ENCODE measurements around the gene OR6Y1. TPM values are rescaled to one million over a fixed set of nuclear protein-coding genes. Genes with fewer than 3 reads are reported as not detected.

Gene OR6Y1
- polyA plus RNA-seq (2013, experiment 1 of 2) = not detected
- polyA plus RNA-seq (2013, experiment 2 of 2) = not detected

- H3K4me3 ChIP-seq (ENCODE audit: low read length) = no peak within 1 kb of the TSS
- H3K27me3 ChIP-seq (ENCODE audit: insufficient read depth, low read length) = no peaks in the 10 kb centered on the region
- no peaks in the 10 kb centered on the region for H3K9me3 ChIP-seq (ENCODE audit: insufficient read depth, low read depth, low read length)
- WGBS = 100% methylated on average over 1 of the region's 3 CpGs
- no peaks in the 10 kb centered on the region for H3K36me3 ChIP-seq (ENCODE audit: insufficient read depth, low read length)
- no peak within 1 kb of the TSS for H3K9ac ChIP-seq (ENCODE audit: low read depth, low read length)
- H3K4me1 ChIP-seq (ENCODE audit: insufficient read depth, low read length) = no peaks in the 10 kb centered on the region
- H3K27ac ChIP-seq (ENCODE audit: low read depth, low read length) = no peak within 1 kb of the TSS
Observed at GRCh38 chr1:158554352-158554751, at the start of gene OR6Y1. Gene OR6Y1 (minus strand): TSS chr1:158554405. CDS start chr1:158548105, 6,300 bp downstream.

- Histone ChIP-seq H3K27ac (ENCODE audit: low read depth, low read length) (no peak overlapping the region), H3K4me3 (ENCODE audit: low read length) (no peak overlapping the region), H3K9me3 (ENCODE audit: insufficient read depth, low read depth, low read length) (peaks cover 4% of the 10 kb centered on the region; the same call in 1 of the 2 replicates), H3K36me3 (ENCODE audit: insufficient read depth, low read length) (no peaks in the 10 kb centered on the region), H3K9ac (ENCODE audit: low read depth, low read length) (no peak overlapping the region), H3K27me3 (ENCODE audit: insufficient read depth, low read length) (no peaks in the 10 kb centered on the region), H3K4me1 (ENCODE audit: insufficient read depth, low read length) (no peaks in the 10 kb centered on the region)
- no CpG with 5 or more reads among the region's 2 CpGs for WGBS
Observed at GRCh38 chr1:158600735-158601134, 46.5 kb upstream of the OR6Y1 start.

- 98% methylated on average over 1 of the region's 1 CpG for whole genome bisulfite sequencing
- Histone ChIP-seq H3K4me3 (ENCODE audit: low read length) (no peak overlapping the region), H3K27me3 (ENCODE audit: insufficient read depth, low read length) (no peaks in the 10 kb centered on the region), H3K9me3 (ENCODE audit: insufficient read depth, low read depth, low read length) (peaks cover 24% of the 10 kb centered on the region), H3K4me1 (ENCODE audit: insufficient read depth, low read length) (no peaks in the 10 kb centered on the region), H3K9ac (ENCODE audit: low read depth, low read length) (no peak overlapping the region), H3K27ac (ENCODE audit: low read depth, low read length) (no peak overlapping the region), H3K36me3 (ENCODE audit: insufficient read depth, low read length) (no peaks in the 10 kb centered on the region)
Observed at GRCh38 chr1:158586942-158587341, 32.7 kb upstream of the OR6Y1 start.

- no peaks in the 10 kb centered on the region for H3K4me1 ChIP-seq (ENCODE audit: insufficient read depth, low read length)
- H3K27ac ChIP-seq (ENCODE audit: low read depth, low read length) = no peak overlapping the region
- WGBS = 85% methylated on average over 1 of the region's 4 CpGs
- H3K27me3 ChIP-seq (ENCODE audit: insufficient read depth, low read length) = no peaks in the 10 kb centered on the region
- H3K9me3 ChIP-seq (ENCODE audit: insufficient read depth, low read depth, low read length) = peaks cover 24% of the 10 kb centered on the region
- no peak overlapping the region for H3K4me3 ChIP-seq (ENCODE audit: low read length)
- no peaks in the 10 kb centered on the region for H3K36me3 ChIP-seq (ENCODE audit: insufficient read depth, low read length)
- H3K9ac ChIP-seq (ENCODE audit: low read depth, low read length) = no peak overlapping the region
Observed at GRCh38 chr1:158583962-158584361, 29.8 kb upstream of the OR6Y1 start.

GRCh38 chr1:158579733-158580132 lies 25.5 kb upstream of the OR6Y1 start, which contains the start of gene OR10X1:
Gene OR10X1 (minus strand): TSS chr1:158579899. CDS start chr1:158579899, 0 bp downstream.
- Histone ChIP-seq H3K27me3 (ENCODE audit: insufficient read depth, low read length) (no peaks in the 10 kb centered on the region), H3K4me1 (ENCODE audit: insufficient read depth, low read length) (no peaks in the 10 kb centered on the region), H3K4me3 (ENCODE audit: low read length) (no peak within 1 kb of the TSS), H3K27ac (ENCODE audit: low read depth, low read length) (no peak within 1 kb of the TSS), H3K9me3 (ENCODE audit: insufficient read depth, low read depth, low read length) (no peaks in the 10 kb centered on the region), H3K9ac (ENCODE audit: low read depth, low read length) (no peak within 1 kb of the TSS), H3K36me3 (ENCODE audit: insufficient read depth, low read length) (no peaks in the 10 kb centered on the region)
- 100% methylated on average over 1 of the region's 1 CpG for WGBS

- Histone ChIP-seq H3K9ac (ENCODE audit: low read depth, low read length) (no peak overlapping the region), H3K9me3 (ENCODE audit: insufficient read depth, low read depth, low read length) (no peaks in the 10 kb centered on the region), H3K27ac (ENCODE audit: low read depth, low read length) (no peak overlapping the region), H3K4me3 (ENCODE audit: low read length) (no peak overlapping the region), H3K27me3 (ENCODE audit: insufficient read depth, low read length) (no peaks in the 10 kb centered on the region), H3K4me1 (ENCODE audit: insufficient read depth, low read length) (no peaks in the 10 kb centered on the region), H3K36me3 (ENCODE audit: insufficient read depth, low read length) (no peaks in the 10 kb centered on the region)
- WGBS = 98% methylated on average over 3 of the region's 3 CpGs
Observed at GRCh38 chr1:158577561-158577960, 23.4 kb upstream of the OR6Y1 start.

GRCh38 chr1:158572226-158572625 lies 18.0 kb upstream of the OR6Y1 start:
- no peaks in the 10 kb centered on the region for H3K27me3 ChIP-seq (ENCODE audit: insufficient read depth, low read length)
- H3K36me3 ChIP-seq (ENCODE audit: insufficient read depth, low read length) = no peaks in the 10 kb centered on the region
- no peak overlapping the region for H3K4me3 ChIP-seq (ENCODE audit: low read length)
- WGBS = 93% methylated on average over 1 of the region's 1 CpG
- no peak overlapping the region for H3K9ac ChIP-seq (ENCODE audit: low read depth, low read length)
- H3K9me3 ChIP-seq (ENCODE audit: insufficient read depth, low read depth, low read length) = no peaks in the 10 kb centered on the region
- H3K27ac ChIP-seq (ENCODE audit: low read depth, low read length) = no peak overlapping the region
- H3K4me1 ChIP-seq (ENCODE audit: insufficient read depth, low read length) = no peaks in the 10 kb centered on the region

- WGBS = 86% methylated on average over 3 of the region's 3 CpGs
Observed at GRCh38 chr1:158570480-158570879, 16.3 kb upstream of the OR6Y1 start, which contains the start of gene OR6P1. Gene OR6P1 (minus strand): TSS chr1:158570580. CDS start chr1:158563604, 6,976 bp downstream.

GRCh38 chr1:158564608-158565007 lies 10.4 kb upstream of the OR6Y1 start:
- Histone ChIP-seq H3K36me3 (ENCODE audit: insufficient read depth, low read length) (no peaks in the 10 kb centered on the region), H3K4me1 (ENCODE audit: insufficient read depth, low read length) (no peaks in the 10 kb centered on the region), H3K27me3 (ENCODE audit: insufficient read depth, low read length) (no peaks in the 10 kb centered on the region), H3K9me3 (ENCODE audit: insufficient read depth, low read depth, low read length) (no peaks in the 10 kb centered on the region), H3K4me3 (ENCODE audit: low read length) (no peak overlapping the region), H3K9ac (ENCODE audit: low read depth, low read length) (no peak overlapping the region), H3K27ac (ENCODE audit: low read depth, low read length) (no peak overlapping the region)
- 98% methylated on average over 2 of the region's 2 CpGs for WGBS

More at GRCh38 chr1:158570480-158570879, 16.3 kb upstream of the OR6Y1 start, which contains the start of gene OR6P1:
- no peak within 1 kb of the TSS for H3K27ac ChIP-seq (ENCODE audit: low read depth, low read length)
- H3K9ac ChIP-seq (ENCODE audit: low read depth, low read length) = no peak within 1 kb of the TSS
- no peaks in the 10 kb centered on the region for H3K4me1 ChIP-seq (ENCODE audit: insufficient read depth, low read length)
- H3K4me3 ChIP-seq (ENCODE audit: low read length) = no peak within 1 kb of the TSS
- H3K27me3 ChIP-seq (ENCODE audit: insufficient read depth, low read length) = no peaks in the 10 kb centered on the region
- H3K36me3 ChIP-seq (ENCODE audit: insufficient read depth, low read length) = no peaks in the 10 kb centered on the region
- H3K9me3 ChIP-seq (ENCODE audit: insufficient read depth, low read depth, low read length) = no peaks in the 10 kb centered on the region

GRCh38 chr1:158563853-158564252 lies 9.6 kb upstream of the OR6Y1 start:
- Histone ChIP-seq H3K27ac (ENCODE audit: low read depth, low read length) (no peak overlapping the region), H3K9me3 (ENCODE audit: insufficient read depth, low read depth, low read length) (no peaks in the 10 kb centered on the region)

GRCh38 chr1:158559696-158560095 lies 5.5 kb upstream of the OR6Y1 start:
- Histone ChIP-seq H3K27me3 (ENCODE audit: insufficient read depth, low read length) (no peaks in the 10 kb centered on the region), H3K27ac (ENCODE audit: low read depth, low read length) (no peak overlapping the region), H3K9ac (ENCODE audit: low read depth, low read length) (no peak overlapping the region), H3K4me1 (ENCODE audit: insufficient read depth, low read length) (no peaks in the 10 kb centered on the region), H3K9me3 (ENCODE audit: insufficient read depth, low read depth, low read length) (no peaks in the 10 kb centered on the region), H3K36me3 (ENCODE audit: insufficient read depth, low read length) (no peaks in the 10 kb centered on the region), H3K4me3 (ENCODE audit: low read length) (no peak overlapping the region)
- WGBS = 85% methylated on average over 1 of the region's 1 CpG

More at GRCh38 chr1:158563853-158564252, 9.6 kb upstream of the OR6Y1 start:
- H3K27me3 ChIP-seq (ENCODE audit: insufficient read depth, low read length) = no peaks in the 10 kb centered on the region
- no peaks in the 10 kb centered on the region for H3K36me3 ChIP-seq (ENCODE audit: insufficient read depth, low read length)
- no CpG with 5 or more reads among the region's 2 CpGs for WGBS
- H3K4me3 ChIP-seq (ENCODE audit: low read length) = no peak overlapping the region
- no peaks in the 10 kb centered on the region for H3K4me1 ChIP-seq (ENCODE audit: insufficient read depth, low read length)
- H3K9ac ChIP-seq (ENCODE audit: low read depth, low read length) = no peak overlapping the region

- no peaks in the 10 kb centered on the region for H3K36me3 ChIP-seq (ENCODE audit: insufficient read depth, low read length)
- H3K27ac ChIP-seq (ENCODE audit: low read depth, low read length) = no peak overlapping the region
- H3K9ac ChIP-seq (ENCODE audit: low read depth, low read length) = no peak overlapping the region
- no peaks in the 10 kb centered on the region for H3K4me1 ChIP-seq (ENCODE audit: insufficient read depth, low read length)
- H3K4me3 ChIP-seq (ENCODE audit: low read length) = no peak overlapping the region
- 89% methylated on average over 1 of the region's 1 CpG for WGBS
- no peaks in the 10 kb centered on the region for H3K27me3 ChIP-seq (ENCODE audit: insufficient read depth, low read length)
- H3K9me3 ChIP-seq (ENCODE audit: insufficient read depth, low read depth, low read length) = no peaks in the 10 kb centered on the region
Observed at GRCh38 chr1:158552296-158552695, 1.9 kb downstream of the OR6Y1 start.

All from HUES64 (cell line).